HG02571 (cell line): ENCODE data around the gene HIKESHI.
"Not testable (repeated sequence)": the region's sequence is repeated elsewhere in the genome, so short reads cannot be mapped to it uniquely, and the experiment has no call there.

Experiments
- ATAC-seq: cut with Tn5 transposase; IDR thresholded peaks from one replicate; pipeline ENCODE4 v1.9.1; 2021; ENCODE audit warnings: mild to moderate bottlenecking, moderate library complexity; ENCODE audit not compliant: unreplicated experiment

Gene HIKESHI, protein sequence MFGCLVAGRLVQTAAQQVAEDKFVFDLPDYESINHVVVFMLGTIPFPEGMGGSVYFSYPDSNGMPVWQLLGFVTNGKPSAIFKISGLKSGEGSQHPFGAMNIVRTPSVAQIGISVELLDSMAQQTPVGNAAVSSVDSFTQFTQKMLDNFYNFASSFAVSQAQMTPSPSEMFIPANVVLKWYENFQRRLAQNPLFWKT

DNA sequence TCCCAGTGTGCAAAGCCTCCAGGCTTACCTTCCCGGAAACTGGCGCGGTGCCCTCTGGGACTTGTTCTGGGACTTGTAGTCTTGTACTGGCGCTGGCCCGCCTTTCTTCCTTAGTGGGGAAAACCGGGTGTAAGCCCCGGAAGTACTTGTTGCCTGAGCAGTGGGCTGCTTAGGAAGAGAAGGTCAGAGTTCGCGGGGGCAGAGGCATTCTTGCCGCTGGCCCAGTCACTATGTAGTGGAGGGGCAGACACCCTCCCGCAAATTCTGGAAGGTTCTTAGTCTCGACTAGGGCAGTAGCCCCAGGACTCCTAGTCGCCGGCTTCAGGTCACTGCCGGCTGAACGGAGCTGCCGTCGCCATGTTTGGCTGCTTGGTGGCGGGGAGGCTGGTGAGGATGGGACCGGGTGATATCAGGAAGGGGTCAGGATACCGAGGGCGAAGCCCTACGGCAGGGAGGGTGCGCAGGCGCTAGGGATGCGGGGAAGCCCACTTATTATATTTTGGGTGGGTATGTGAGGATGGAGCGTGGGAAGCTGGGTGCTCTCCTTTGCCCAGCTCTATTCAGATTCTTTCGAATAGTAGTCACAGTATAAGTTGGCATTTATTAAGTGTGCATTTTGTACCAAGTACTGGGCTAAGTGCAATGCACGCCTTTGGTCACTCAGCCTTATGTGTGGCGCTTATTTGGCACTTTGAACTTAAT lies at the start of gene HIKESHI:
TSS of gene HIKESHI (plus strand) at position 149 of the 702 bp plus-strand sequence. CDS start at position 358, 209 bp downstream.
- ATAC-seq: peak; percentile 99

- peak; percentile 91 for ATAC-seq
Measured at GRCh38 chr11:86255896-86256295, 46.1 kb upstream of the HIKESHI start.

GRCh38 chr11:86256608-86257007 lies 45.4 kb upstream of the HIKESHI start:
- ATAC-seq: no peak

GRCh38 chr11:86257446-86257845 lies 44.6 kb upstream of the HIKESHI start:
- ATAC-seq: no peak

GRCh38 chr11:86259730-86260129 lies 42.3 kb upstream of the HIKESHI start:
- ATAC-seq: no peak

DNA sequence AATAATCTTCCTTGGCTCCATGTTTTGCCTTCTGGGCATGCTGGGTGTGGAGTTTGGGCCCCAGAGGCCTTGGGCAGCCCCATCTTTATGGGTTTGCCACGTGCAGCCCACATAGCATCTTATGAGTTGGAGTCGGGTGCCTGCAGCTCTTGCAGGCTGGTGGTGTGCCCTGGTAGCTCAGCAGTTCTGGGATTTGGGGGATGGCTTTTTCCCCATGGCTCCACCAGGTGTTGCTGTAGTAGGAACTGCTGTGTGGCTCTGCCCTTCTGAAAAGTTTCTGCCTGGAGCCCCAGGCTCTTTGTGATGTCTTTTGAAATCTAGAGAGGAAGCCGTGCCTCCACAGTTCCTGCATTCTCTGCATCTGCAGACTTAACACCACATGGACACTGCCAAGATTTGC lies 40.7 kb upstream of the HIKESHI start:
- no peak for ATAC-seq

- no peak for ATAC-seq
Measured at GRCh38 chr11:86262387-86262786, 39.7 kb upstream of the HIKESHI start.

DNA sequence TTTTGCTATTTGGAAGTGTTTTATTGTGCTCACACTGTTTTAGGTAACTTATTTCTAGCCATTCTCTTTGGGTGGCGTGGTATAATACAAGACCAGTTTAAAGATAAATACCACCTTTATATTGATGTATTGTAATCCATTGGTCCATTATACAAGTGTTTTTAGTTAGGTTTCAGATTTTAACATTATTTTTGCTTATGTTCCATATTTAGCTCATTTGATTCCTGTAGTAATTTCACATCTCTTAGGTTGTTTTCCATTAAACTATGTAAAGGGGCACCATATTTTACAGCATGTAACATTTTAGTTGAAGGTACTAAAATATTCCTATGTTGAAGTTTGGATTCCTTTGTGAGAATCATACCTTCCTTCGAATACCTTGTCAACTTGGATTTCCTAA lies 37.4 kb upstream of the HIKESHI start:
- ATAC-seq: no peak

DNA sequence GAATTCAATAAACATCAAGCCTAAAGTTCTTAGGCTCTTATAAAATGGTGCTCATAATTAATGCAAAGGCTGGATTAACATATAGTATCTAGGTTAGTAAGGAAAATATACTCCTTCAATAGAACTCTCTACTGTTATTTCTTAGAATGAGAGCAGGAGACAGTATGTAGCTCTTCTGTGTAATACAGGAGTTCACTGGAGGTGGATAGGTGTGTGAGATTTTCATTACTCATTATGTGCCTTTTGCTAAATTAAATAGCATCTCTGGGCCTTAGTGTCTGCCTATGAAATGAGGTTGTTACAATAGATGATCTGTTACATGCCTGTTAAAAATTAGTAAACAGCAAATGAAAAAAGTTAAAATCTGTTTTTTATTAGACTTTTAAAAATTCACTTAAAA lies 36.8 kb upstream of the HIKESHI start:
- no peak for ATAC-seq

DNA sequence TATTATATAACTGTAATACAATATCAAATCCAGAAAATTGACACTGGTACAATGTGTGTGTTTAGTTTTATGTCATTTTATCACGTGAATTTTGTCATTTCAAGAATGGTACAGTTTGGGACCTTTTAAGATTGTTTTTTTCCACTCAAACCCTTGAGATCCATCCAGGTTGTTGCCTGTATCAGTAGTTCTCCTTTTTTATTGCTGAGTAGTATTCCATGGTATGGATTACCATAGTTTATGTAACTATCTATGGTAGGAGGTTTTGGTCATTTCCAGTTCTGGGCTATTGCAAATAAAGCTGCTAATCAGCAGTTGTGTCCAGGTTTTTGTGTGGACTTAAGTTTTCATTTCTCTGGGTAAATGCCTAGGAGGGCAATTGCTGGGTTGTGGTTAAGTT lies 32.4 kb upstream of the HIKESHI start:
- no peak for ATAC-seq

DNA sequence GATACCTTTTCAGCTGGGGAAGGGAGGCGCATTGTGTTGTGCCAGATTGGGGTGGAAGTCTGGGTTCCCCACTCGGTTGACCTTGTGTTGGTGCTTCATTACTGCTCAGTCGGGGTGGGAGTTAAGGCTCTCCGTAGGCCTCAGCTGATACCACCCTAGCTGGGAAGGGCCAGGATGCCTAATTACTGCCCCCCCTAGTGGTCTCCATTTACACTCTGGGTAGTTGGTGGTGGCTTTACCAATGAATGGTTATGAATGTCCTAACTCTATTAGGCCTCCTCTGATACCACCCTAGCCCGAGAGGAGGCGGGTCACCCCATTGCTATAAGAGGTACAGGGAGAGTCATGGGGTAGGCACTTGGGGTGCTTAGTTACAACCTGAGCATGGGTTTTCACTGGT lies 27.5 kb upstream of the HIKESHI start:
- no peak for ATAC-seq

DNA sequence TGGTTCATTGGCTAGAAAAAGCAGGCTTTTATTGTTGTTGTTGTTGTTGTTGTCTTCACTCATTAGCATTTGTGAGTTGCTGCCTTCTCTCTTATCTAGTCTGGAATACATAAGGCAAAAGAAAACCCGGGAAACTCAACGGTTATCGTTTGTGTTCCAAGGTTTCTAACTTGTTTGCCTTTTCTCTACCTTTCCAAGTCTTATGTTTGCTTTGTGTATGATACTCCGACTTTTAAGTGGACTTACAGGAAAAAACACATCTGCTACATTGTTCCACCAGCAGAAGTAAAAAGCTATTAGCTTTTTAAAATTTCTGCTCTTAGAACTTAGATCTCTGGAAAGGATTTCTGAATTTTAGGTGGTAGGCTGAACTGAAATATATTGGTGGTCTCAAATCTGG lies 27.0 kb upstream of the HIKESHI start:
- ATAC-seq: no peak

GRCh38 chr11:86275493-86276370 lies 26.3 kb upstream of the HIKESHI start:
- ATAC-seq: no peak

- no peak for ATAC-seq
Measured at GRCh38 chr11:86277741-86278140, 24.3 kb upstream of the HIKESHI start.

DNA sequence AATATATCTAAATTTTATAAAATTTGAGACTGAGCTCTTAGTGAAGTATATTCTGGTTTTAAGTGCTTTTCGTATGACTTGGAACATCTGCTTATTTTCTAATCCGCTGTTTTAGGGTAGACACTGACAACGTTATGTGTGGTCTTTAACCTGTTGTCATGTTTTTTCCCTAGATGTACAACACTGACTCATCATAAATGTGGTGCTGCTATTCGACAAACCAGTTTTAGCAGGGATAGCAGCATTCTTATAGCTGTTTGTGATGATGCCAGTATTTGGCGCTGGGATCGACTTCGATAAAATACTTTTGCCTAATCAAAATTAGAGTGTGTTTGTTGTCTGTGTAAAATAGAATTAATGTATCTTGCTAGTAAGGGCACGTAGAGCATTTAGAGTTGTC lies 23.8 kb upstream of the HIKESHI start:
- ATAC-seq: no peak

DNA sequence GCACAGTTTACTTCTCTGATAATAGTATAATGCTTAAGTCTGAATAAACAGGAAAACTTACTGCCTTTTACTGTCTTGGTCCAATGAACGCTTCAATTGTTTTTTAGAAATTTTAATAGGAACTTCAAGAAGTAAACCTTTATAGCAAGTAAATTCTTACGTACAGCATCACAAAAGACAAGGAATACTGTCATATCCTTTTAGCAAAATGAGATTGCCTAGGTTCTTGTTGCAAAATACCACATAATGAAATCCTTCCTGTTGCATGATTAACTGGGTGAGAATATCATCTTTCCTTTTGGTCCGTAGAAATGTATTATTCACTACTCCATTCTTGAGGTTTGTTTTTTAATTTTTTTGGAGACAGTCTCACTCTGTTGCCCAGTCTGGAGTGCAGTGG lies 22.3 kb upstream of the HIKESHI start:
- ATAC-seq: no peak

DNA sequence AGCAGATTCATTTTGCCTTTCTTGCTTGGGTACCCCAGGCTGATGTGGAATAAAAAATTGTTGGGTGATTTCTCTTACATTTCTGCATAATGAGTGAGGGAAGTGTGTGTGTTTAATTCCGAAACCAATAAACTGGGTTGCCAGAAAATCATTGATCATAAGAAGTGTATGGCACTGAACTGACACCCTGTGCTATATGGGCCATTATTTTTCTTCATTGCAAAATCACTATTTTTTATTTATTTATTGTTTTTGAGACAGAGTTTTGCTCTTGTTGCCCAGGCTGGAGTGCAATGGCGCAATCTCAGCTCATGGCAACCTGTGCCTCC lies 14.6 kb upstream of the HIKESHI start:
- no peak for ATAC-seq

GRCh38 chr11:86288776-86289507 lies 13.1 kb upstream of the HIKESHI start:
- ATAC-seq: no peak

- not testable (repeated sequence) for ATAC-seq
Measured at GRCh38 chr11:86289508-86290280, 12.3 kb upstream of the HIKESHI start.

- ATAC-seq: peak; percentile 29
Measured at GRCh38 chr11:86291466-86292262, 10.4 kb upstream of the HIKESHI start.
